Eye (tissue), 1 donor: ENCODE data around the gene MEAF6.

ENCODE experiments used
- DNase-seq: peaks from one replicate; pipeline ENCODE4 v3.0.0-alpha.2; 2015

Gene MEAF6

DNA sequence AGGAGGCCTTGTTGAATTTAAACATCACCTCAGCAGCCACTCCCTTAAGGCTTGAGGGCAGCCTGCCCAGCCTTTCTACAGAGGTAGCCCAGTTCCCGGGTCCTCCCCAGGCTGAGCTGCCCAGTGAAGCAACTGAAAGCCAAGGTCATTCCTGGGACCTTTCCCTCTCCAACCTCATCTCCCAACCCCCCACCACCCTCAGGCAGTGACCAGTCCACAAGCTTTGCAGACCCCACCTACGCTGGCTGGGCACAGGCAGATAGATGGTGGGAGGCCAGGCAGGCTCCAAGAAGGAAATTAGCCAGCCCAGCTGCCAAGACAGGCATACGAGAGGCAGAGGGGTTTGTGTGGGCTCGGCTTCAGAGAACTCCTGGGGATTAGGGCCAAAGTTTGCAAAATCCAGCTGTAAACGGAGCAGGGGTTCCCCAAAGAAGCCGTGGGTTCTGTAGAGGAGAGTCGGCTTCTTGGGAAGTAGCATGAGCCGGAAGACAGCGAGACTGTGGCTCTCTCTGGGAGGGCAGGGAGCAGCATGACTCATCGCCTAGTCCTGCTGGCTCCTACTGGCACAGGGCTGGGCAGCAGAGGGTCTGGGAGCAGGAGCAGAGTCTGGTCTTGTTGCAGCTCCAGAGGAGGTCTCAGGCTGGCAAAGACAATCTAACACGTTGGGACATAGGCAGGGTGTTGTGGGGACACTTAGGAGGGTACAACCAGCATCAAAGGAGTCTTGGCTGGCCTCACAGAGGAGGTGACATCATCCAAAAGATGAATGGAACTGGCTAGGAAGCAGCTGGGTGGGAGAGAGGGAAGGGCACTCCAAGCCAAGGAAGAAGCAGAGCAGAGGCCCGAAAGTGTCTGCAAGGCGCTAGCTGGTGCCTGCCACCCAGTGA is 43.0 kb downstream of the MEAF6 start:
- peak; percentile 60 for DNase-seq

DNA sequence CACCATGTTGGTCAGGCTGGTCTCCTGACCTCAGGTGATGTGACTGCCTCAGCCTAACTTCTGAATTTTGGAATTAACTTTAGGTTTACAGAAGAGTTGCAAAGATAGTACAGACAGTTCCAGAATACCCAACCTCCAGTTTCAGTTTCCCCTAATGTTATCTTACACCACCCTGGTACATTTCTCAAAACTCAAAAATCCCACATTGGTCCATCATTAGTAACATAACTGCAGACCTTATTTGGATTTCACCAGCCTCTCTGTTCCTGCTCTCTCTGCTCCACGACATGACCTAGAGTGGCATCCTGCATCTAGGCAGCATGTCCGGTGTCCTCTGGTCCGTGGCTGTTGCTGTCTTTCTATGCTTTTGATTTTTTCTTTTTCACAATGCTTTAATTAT is 45.2 kb downstream of the MEAF6 start:
- no peak for DNase-seq

DNA sequence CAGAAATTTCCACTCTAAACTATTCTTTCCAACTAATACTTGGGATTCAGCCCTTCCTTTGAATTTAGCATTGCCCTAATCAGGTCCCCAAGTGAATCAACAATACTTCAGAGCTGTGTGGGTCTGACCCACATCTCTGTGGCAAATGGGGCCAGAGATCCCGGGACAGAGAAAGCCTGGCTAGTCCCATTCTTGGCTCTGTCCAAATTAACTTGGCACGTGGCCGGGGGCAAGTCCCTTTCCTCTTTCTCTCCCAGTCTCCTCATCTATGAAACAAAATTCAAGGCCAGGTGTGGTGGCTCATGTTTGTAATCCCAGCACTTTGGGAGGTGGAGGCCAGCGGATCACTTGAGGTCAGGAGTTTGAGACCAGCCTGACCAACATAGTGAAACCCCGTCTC is 46.5 kb downstream of the MEAF6 start:
- no peak for DNase-seq

DNA sequence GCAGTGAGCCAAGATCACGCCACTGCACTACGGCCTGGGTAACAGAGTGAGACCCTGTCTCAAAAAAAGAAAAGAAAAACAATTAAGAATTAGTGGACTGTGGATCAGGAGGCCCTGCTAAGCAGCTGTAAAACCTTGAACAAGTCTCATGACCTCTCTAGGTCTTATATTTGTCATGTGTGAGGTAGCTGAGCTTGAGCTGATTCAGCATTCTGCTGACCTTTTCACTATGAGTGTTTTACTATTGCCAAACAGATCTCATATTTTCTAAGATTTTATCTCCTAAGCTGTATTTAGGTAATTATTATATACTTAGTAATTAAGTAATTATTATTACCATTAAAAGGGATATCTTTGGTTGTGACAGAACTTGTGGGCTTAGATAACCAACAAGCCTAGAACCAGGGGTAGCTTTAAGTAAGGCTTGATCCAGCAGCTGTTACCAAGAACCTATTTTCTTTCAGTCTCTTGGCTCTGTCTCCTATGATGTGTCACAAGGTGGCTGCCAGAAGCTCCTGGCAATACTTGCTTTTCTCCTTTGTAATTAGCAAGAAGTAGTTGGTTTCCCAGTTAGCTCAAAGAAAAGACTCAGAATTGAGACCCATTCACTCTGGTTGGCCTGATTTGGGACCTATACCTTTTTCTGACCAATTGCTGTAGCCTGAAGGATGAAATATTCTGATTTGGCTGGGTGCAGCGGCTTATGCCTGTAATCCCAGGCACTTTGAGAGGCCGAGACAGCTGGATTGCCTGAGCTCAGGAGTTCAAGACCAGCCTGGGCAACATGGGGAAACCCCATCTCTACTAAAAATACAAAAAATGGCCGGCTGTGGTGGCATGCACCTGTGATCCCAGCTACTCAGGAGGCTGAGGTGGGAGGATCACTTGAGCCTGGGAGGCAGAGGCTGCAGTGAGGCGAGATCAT is 48.7 kb downstream of the MEAF6 start:
- DNase-seq, result no peak

DNA sequence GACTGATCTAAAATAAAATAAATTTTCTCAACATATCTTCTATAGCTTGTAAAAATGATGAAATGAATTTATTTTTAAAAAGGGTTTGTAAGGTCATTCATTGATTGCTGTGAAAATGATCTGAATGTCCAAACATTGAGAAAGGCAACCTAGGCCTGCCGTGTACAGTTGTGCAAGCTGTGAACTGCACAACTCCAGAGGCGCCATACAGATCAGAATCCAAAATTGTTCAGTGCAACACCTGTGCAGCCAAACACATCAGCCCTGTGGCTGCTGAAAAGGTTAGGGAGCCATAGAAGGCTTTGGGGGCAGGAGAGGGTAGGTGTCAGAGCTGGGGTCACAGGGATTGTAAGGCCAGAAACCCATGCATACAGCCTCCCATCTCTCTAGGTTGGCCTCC is 50.1 kb downstream of the MEAF6 start:
- DNase-seq, result no peak

DNA sequence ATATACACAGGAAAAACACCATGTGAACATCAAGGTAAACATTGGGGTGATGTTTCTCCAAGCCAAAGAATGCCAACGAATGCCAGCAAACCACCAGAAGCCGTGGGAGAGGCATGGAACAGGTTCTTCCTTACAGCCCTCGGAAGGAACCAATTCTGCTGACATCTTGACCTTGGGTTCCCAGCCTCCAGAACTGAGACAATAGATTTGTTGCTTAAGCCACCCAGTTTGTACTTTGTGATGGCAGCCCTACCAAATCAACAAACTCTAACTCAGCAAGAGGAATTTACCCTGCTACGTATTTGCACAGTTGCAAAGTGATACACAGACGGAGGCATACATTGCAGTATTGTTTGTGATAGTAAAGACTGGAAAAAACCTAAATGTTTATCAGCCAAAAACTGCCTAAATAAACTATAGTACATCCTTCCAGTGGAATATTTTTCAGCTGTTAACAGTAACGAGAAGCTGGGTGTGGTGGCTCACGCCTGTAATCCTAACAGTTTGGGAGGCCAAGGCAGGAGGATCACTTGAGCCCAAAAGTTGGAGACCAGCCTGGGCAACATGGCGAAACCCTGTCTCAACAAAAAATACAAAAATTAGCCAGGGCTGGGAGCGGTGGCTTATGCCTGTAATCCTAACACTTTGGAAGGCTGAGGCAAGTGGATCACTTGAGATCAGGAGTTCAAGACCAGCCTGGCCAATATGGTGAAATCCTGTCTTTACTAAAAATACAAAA is 52.7 kb downstream of the MEAF6 start:
- no peak for DNase-seq

DNA sequence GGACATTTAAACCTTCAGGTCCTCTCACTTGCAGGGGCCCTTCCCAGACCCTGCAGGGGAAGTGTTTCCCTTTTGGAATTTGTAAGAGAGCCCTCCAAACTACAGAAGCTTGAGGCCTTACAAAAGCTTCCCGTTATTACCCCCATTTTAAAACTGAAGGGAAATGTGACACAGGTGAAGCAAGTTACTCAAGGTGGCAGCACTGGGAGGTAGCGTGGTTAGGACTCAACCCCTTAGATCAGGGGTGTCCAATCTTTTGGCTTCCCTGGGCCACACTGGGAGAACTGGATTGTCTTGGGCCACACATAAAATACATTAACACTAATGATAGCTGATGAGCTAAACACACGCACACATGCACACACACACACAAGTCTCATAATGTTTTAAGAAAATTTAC is 56.0 kb downstream of the MEAF6 start:
- DNase-seq, result no peak

DNA sequence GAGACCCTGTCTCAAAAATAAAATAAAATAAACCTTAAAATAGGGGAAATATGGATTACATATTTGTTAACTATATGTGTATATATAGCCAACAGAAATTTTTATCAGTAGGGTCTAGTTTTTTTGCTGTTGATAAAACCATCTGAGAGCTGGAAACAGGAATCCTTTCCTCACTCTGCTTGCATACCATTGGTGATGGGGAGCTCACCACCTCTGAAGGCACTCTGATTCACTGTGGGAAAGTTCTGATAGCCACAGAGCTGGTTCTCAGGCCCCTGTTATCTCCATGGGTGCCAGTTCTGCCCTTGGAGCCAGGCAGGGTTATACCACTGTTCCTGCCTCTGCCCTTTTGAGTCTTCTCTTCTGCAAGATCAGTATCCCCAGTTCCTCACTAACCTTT is 58.0 kb downstream of the MEAF6 start:
- no peak for DNase-seq

DNA sequence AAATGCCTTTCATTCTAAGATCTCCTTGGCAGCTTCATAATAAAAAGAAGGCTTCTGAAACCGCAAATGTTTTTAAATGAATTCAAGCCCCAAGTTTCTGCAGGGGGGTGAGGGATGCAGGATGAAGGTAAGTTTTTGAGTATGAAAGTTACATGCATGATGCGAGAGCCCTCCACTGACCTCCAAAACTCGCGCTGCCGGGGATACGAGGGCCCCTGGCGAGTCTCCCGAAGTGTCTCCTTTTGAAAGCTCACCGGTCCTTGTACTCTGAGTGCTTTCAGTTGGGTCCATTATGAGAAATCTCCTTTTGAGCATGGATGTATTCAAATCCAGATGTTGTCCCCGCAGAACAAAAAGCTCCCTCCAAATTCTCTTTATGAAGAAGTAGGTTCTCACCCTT is 59.0 kb downstream of the MEAF6 start:
- no peak for DNase-seq

DNA sequence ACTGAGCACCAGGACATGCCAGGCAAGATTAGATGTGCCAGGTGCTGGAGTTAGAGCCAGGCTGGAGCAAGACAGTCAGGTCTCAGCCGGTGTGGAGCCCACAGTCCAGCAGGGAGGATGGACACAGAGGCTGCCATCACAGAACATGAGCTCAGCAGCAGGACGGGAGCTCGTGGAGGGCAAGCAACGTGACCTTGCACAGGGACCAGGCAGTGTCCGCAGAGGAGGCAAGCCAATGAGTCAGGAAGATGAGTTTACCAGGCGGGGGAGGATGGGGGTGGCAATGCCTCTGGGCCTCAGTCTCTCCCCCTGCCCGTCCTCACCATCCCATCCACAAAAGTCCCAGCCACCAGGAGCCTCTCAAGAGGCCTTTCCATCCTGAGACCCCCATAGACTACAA is 60.9 kb downstream of the MEAF6 start:
- no peak for DNase-seq

DNA sequence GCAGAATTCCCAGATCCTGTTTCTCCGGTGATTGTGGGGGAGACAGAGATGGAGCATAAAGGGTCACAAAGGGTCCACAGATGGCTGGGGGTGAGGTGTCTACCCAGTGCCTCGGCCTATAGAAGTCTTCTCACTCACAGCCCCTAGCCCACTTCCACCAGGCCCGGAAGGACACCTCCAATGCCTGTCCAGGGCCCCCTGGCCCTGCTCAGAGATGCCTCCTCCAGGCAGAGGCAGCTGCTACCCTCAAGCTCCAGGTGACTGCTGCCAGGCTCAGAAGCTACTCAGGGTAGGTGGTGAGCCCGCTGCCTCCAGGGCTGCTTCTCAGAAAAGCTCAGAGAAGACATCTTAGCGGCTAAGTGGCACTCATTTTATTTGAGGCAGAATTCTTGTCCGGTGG is 62.1 kb downstream of the MEAF6 start:
- no peak for DNase-seq

DNA sequence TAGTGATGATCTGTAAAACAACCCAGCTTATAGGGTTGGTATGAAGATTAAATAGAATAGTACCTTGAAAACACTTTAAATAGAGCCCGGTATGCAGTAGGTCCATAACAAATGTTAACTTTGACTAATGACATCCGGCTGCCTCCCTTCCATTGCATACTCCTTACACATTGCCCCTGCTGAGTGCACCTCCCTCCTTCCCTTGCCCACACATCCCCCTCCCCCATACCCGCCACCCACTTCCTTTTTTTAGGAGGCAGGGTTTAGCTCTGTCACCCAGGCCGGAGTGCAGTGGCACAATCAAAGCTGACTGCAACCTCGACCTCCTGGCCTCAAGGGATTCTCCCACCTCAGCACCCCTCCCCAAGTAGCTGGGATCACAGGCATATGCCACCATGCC is 64.6 kb downstream of the MEAF6 start:
- DNase-seq, result no peak

DNA sequence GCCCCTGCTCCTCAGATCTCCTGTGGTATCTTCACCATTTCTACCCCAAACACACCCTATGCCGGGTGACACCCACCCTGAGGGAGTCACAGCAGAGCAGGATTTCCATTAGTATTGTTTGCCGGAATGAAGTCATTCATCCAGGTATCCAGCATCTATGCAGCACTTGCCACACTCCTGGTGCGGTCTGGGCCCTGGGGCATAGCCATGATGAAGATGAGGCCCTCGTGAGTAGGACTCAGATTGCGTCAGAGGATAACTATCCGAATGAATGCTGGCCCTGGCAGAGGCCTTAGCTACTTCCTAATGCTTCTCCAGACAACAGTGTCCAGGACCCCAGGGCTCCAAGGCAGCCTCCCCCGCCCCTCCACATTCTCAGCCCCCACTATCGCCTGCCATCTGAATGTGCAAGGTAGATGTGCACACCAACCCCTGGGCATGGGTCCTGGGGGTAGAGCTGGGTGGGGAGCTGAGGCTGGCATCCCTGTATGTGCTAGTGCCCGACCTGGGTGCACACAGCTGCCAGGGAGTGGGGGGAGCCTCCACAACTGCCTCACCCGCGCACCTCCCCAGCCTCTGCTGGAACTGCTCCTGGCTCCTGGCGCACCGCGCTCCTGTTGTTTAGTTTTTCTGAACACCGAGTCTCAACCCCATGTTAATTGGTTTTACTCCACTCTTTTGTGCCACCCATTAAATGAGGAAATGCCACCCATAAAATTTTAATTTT is 65.7 kb downstream of the MEAF6 start:
- DNase-seq, result no peak

DNA sequence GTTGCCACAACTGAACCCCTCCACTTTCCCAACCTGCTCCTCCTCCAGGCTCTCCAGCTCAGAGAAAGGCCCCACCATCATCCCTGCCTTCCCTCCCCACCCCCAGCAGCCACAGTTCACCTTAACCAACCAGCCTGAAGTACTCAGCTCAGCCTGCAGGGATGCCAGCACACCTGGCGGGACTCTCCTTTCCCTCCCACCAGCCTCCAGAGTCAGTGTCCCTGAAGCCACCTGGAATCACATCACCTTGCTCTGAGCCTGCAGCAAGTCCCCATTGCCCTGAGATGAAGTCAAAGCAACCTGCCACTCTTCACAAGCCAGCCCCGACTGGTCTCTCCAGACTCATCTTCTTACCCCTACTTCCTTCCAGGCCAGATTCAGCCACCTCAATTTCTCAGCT is 66.4 kb downstream of the MEAF6 start:
- no peak for DNase-seq

DNA sequence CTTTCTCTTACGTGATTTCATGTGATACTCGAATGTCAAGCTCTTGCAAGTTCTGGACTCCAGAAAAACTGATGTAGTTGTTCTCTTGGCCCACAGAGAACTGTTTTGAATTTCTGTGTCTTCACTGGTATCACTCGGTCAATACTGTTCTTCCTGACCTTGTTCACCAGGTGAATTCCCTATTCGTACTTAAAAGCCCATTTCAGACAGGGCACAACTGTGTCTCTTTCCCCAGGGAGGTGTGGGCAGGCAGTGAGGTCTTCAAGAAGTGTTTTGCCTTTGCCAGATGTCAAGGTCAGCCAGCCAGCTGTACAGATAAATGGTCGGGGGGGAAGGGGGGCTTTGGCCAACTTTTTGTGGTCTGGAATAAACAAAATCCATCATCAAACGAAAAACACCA is 67.7 kb downstream of the MEAF6 start:
- DNase-seq, result no peak

DNA sequence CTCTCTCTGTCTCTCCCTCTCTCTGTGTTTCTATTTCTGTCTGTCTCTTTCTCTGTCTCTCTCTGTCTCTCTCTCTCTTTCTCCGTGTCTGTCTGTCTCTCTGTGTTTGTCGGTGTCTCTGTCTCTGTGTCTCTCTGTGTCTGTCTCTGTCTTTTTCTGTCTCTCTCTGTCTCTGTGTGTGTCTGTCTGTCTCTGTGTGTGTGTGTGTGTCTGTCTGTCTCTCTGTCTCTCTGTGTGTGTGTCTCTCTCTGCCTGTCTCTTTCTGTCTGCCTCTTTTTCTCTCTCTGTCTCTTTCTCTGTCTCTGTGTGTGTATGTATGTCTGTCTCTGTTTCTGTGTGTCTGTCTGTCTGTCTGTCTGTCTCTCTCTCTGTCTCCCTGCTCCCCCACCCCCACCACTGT is 71.9 kb downstream of the MEAF6 start:
- no peak for DNase-seq
